Measurements from ENCODE around the gene SEPTIN2.

The SEPTIN2 gene

DNA sequence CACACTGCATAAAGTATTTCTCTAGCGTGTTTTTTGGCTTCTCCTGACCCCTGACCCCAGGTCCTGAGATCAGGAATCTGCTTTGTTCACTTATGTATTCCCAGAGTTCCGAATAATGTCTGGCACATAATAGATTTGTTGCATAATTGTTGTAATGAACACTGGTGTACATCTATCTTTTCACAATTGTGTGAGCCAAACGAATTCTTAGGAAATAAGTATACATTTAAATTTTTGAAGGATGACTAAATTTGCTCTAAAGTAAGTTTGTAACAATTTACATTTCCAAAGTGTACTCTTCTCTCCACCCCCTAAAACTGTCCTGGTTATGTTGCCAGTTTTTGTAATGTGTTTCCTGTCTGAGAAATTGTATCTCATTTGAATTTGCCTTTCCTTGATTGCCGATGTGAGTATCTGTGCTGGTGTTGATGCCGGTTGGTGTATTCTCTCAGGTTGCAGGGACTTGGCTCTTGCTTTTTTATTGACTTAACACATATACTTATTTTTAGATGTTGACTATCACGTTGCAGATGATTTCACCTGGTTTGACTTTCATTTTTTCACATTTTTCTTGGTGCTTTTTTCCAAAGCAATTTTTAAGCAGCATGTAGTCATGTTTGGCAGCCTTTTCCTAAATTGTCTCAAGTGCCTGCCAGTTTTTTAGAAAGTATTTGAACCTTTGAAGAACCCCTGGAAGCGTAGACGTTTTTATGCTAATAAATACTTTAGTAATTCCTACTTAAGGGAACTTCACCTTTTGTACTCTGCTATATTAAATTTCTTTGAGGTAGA is 24.3 kb downstream of the SEPTIN2 start:
- H2AFZ ChIP-seq (ENCODE audit: low read depth, low read length) = no peak overlapping the region
- peaks cover 93% of the 10 kb centered on the region for H3K36me3 ChIP-seq (ENCODE audit: insufficient read depth, low read length)
- no peak overlapping the region for H3K9ac ChIP-seq (ENCODE audit: low read depth, low read length)
- ATAC-seq (ENCODE audit: insufficient read depth, low read depth) = no peak
- no peak overlapping the region for H3K27ac ChIP-seq (ENCODE audit: low read length)
- no peaks in the 10 kb centered on the region for H3K27me3 ChIP-seq (ENCODE audit: insufficient read depth, low read length, poor library complexity)
- TF ChIP-seq EZH2 (IDR thresholded peaks at IDR 0.05; ENCODE audit: borderline replicate concordance, low read depth, low read length, severe bottlenecking) = no peak
- TF ChIP-seq, protein P1, sequence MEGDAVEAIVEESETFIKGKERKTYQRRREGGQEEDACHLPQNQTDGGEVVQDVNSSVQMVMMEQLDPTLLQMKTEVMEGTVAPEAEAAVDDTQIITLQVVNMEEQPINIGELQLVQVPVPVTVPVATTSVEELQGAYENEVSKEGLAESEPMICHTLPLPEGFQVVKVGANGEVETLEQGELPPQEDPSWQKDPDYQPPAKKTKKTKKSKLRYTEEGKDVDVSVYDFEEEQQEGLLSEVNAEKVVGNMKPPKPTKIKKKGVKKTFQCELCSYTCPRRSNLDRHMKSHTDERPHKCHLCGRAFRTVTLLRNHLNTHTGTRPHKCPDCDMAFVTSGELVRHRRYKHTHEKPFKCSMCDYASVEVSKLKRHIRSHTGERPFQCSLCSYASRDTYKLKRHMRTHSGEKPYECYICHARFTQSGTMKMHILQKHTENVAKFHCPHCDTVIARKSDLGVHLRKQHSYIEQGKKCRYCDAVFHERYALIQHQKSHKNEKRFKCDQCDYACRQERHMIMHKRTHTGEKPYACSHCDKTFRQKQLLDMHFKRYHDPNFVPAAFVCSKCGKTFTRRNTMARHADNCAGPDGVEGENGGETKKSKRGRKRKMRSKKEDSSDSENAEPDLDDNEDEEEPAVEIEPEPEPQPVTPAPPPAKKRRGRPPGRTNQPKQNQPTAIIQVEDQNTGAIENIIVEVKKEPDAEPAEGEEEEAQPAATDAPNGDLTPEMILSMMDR (IDR thresholded peaks at IDR 0.05; ENCODE audit: borderline replicate concordance, extremely low read depth, low read length, poor library complexity, severe bottlenecking) = no peak
- no peaks in the 10 kb centered on the region for H3K9me3 ChIP-seq (ENCODE audit: insufficient read depth, low read length, severe bottlenecking)
- no peak overlapping the region for H3K4me3 ChIP-seq (ENCODE audit: low read depth in 1 of 2, low read length in 2 of 2)
- H3K4me1 ChIP-seq (ENCODE audit: insufficient read depth, low read length) = no peaks in the 10 kb centered on the region
- DNase-seq = no peak
- peaks cover 20% of the 10 kb centered on the region; the same call in 1 of the 2 replicates for H3K79me2 ChIP-seq (ENCODE audit: insufficient read depth, low read length)
- H3K4me2 ChIP-seq (ENCODE audit: insufficient read depth, low read length) = no peak overlapping the region
- H4K20me1 ChIP-seq (ENCODE audit: insufficient read depth, low read length) = peaks cover 13% of the 10 kb centered on the region

DNA sequence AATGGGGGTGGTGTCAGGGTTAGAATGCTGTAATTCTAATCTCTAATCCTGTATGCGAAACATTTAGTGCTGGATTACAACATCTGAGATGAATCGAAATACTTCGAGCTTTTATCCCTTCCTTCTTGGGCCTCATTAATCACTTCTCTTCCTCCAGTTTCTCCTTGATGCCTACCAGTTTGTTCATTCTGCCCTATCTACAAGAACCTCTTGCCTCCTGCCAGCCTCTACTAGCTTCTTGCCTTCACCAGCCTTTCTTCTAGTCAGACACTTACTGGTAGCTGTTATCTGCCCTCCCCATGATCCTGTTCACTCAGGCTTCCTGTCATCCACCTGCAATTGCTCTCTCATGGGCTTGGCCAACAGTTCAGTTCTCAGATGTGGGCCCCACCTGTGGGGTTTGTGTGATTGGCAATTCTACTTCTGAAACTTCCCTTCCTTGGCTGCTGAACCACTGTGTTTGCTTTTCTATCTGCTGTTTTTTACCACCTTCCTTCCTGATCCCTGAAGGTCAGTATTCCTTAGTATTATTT is 25.0 kb downstream of the SEPTIN2 start:
- Histone ChIP-seq H3K9ac (ENCODE audit: low read depth, low read length) (no peak overlapping the region), H2AFZ (ENCODE audit: low read depth, low read length) (no peak overlapping the region), H3K27me3 (ENCODE audit: insufficient read depth, low read length, poor library complexity) (no peaks in the 10 kb centered on the region), H3K9me3 (ENCODE audit: insufficient read depth, low read length, severe bottlenecking) (no peaks in the 10 kb centered on the region), H3K4me2 (ENCODE audit: insufficient read depth, low read length) (no peak overlapping the region), H3K27ac (ENCODE audit: low read length) (0 out of 2 replicates have a peak overlapping the region, but pooled peaks have one; percentile 22), H3K4me3 (ENCODE audit: low read depth in 1 of 2, low read length in 2 of 2) (no peak overlapping the region), H3K79me2 (ENCODE audit: insufficient read depth, low read length) (peaks cover 20% of the 10 kb centered on the region; the same call in 1 of the 2 replicates), H3K4me1 (ENCODE audit: insufficient read depth, low read length) (no peaks in the 10 kb centered on the region), H3K36me3 (ENCODE audit: insufficient read depth, low read length) (peaks cover 93% of the 10 kb centered on the region), H4K20me1 (ENCODE audit: insufficient read depth, low read length) (peaks cover 13% of the 10 kb centered on the region)
- TF ChIP-seq, protein P1 (IDR thresholded peaks at IDR 0.05; ENCODE audit: borderline replicate concordance, extremely low read depth, low read length, poor library complexity, severe bottlenecking) = no peak
- TF ChIP-seq EZH2 (IDR thresholded peaks at IDR 0.05; ENCODE audit: borderline replicate concordance, low read depth, low read length, severe bottlenecking) = no peak
- DNase-seq (peak; percentile 15), ATAC-seq (ENCODE audit: insufficient read depth, low read depth) (peak; percentile 48; the same call in 1 of the 3 replicates)

DNA sequence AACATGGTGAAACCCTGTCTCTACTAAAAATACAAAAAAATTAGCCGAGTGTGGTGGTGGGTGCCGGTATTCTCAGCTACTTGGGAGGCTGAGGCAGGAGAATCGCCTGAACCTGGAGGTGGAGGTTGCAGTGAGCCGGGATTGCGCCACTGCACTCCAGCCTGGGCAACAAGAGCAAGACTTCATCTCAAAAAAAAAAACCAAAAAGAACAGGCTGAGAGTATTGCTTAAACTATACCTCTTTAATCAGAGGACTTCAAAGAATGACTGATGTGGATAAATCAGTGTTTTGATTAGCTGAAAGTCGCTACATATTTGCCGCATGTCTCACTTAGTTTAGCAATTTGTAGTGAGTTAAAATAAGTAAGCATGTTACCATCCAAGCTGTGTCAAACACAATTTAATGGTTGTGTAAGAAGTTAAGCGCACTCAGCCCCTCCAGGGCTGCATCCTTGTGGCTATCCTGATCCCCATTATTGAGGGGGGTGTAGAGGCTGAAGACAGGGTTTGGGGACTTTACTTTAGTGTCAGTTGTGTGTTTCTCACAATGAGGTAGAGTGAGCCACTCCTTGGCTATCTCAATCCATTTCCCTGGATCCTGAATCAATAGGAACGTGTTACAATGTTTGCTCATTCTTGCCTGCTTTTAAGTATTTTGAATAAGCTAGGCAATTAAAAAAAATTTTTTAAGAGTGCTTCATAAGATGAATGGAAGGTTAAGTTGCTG is 29.4 kb downstream of the SEPTIN2 start:
- H3K4me2 ChIP-seq (ENCODE audit: insufficient read depth, low read length) = no peak overlapping the region
- no peaks in the 10 kb centered on the region for H3K4me1 ChIP-seq (ENCODE audit: insufficient read depth, low read length)
- peaks cover 96% of the 10 kb centered on the region for H3K36me3 ChIP-seq (ENCODE audit: insufficient read depth, low read length)
- no peak for ATAC-seq (ENCODE audit: insufficient read depth, low read depth)
- H3K27ac ChIP-seq (ENCODE audit: low read length) = no peak overlapping the region
- DNase-seq = no peak
- TF ChIP-seq EZH2 (IDR thresholded peaks at IDR 0.05; ENCODE audit: borderline replicate concordance, low read depth, low read length, severe bottlenecking) = no peak
- TF ChIP-seq, protein P1 (IDR thresholded peaks at IDR 0.05; ENCODE audit: borderline replicate concordance, extremely low read depth, low read length, poor library complexity, severe bottlenecking) = no peak
- peaks cover 14% of the 10 kb centered on the region; the same call in 1 of the 2 replicates for H3K79me2 ChIP-seq (ENCODE audit: insufficient read depth, low read length)
- H2AFZ ChIP-seq (ENCODE audit: low read depth, low read length) = no peak overlapping the region
- H3K9me3 ChIP-seq (ENCODE audit: insufficient read depth, low read length, severe bottlenecking) = no peaks in the 10 kb centered on the region
- H3K4me3 ChIP-seq (ENCODE audit: low read depth in 1 of 2, low read length in 2 of 2) = no peak overlapping the region
- peaks cover 10% of the 10 kb centered on the region for H4K20me1 ChIP-seq (ENCODE audit: insufficient read depth, low read length)
- no peak overlapping the region for H3K9ac ChIP-seq (ENCODE audit: low read depth, low read length)
- no peaks in the 10 kb centered on the region for H3K27me3 ChIP-seq (ENCODE audit: insufficient read depth, low read length, poor library complexity)
